Ramos (cell line): Measurements from ENCODE around the gene ANKRD27.

Experiments used
- in situ Hi-C: fragments of 300-500 bp; cut with MboI; formaldehyde crosslinking; loops from one replicate; pipeline ENCODE4 v1.14.3; 2022; ENCODE audit warnings: low sequenced_read_pairs; ENCODE audit not compliant: unreplicated experiment

Gene ANKRD27

GRCh38 chr19:32691291-32691951 is 16.4 kb upstream of the ANKRD27 start, which contains the start of gene NUDT19:
Gene NUDT19, plus strand, starts transcription at chr19:32691821. Its CDS starts 140 bp downstream, at chr19:32691961.
- in situ Hi-C loops, result no loop called here

- in situ Hi-C loops, result no loop called here
Observed at GRCh38 chr19:32688311-32688710, 13.3 kb upstream of the ANKRD27 start.

GRCh38 chr19:32687681-32688080 is 12.7 kb upstream of the ANKRD27 start:
- in situ Hi-C loops, result no loop called here

- in situ Hi-C loops, result no loop called here
Observed at GRCh38 chr19:32686847-32687475, 12.0 kb upstream of the ANKRD27 start.

- in situ Hi-C loops, result no loop called here
Observed at GRCh38 chr19:32682317-32682716, 7.3 kb upstream of the ANKRD27 start.

- in situ Hi-C loops, result no loop called here
Observed at GRCh38 chr19:32680986-32681385, 6.0 kb upstream of the ANKRD27 start.

GRCh38 chr19:32677657-32678056 is 2.7 kb upstream of the ANKRD27 start:
- in situ Hi-C loops, result no loop called here

- in situ Hi-C loops, result no loop called here
Observed at GRCh38 chr19:32676895-32677359, 1.9 kb upstream of the ANKRD27 start.

- in situ Hi-C loops, result no loop called here
Observed at GRCh38 chr19:32676186-32676894, 1.4 kb upstream of the ANKRD27 start.

GRCh38 chr19:32675720-32676185 is 773 bp upstream of the ANKRD27 start, which contains the start of gene RGS9BP:
Gene RGS9BP, plus strand, starts transcription at chr19:32675848. Its CDS starts 416 bp downstream, at chr19:32676264.
- in situ Hi-C loops, result no loop called here

- in situ Hi-C loops, result no loop called here
Observed at GRCh38 chr19:32674153-32674930, 638 bp downstream of the ANKRD27 start.

GRCh38 chr19:32673573-32673972 is 1.4 kb downstream of the ANKRD27 start:
- in situ Hi-C loops, result no loop called here

- in situ Hi-C loops, result no loop called here
Observed at GRCh38 chr19:32672841-32673240, 2.1 kb downstream of the ANKRD27 start.

GRCh38 chr19:32671883-32672593 is 2.9 kb downstream of the ANKRD27 start:
- in situ Hi-C loops, result no loop called here

- in situ Hi-C loops, result no loop called here
Observed at GRCh38 chr19:32669310-32669709, 5.7 kb downstream of the ANKRD27 start.

GRCh38 chr19:32666084-32666483 is 8.9 kb downstream of the ANKRD27 start:
- in situ Hi-C loops, result no loop called here

- in situ Hi-C loops, result no loop called here
Observed at GRCh38 chr19:32662186-32662585, 12.8 kb downstream of the ANKRD27 start.

- in situ Hi-C loops, result no loop called here
Observed at GRCh38 chr19:32661318-32661717, 13.7 kb downstream of the ANKRD27 start.

- in situ Hi-C loops, result no loop called here
Observed at GRCh38 chr19:32658527-32658926, 16.5 kb downstream of the ANKRD27 start.

- in situ Hi-C loops, result no loop called here
Observed at GRCh38 chr19:32658075-32658474, 16.9 kb downstream of the ANKRD27 start.
